NT2/D1 (cell line): ENCODE measurements around the gene SLC41A3.

ENCODE experiments used
- SUZ12 ChIP-seq: IDR thresholded peaks from 2 replicates; pipeline ENCODE4 v1.6.1; 2011; ENCODE audit not compliant: insufficient read length, insufficient read depth; ENCODE audit errors: extremely low read depth
- ZNF274 ChIP-seq: IDR thresholded peaks from 2 replicates; pipeline ENCODE4 v1.6.1; 2011; ENCODE audit warnings: mild to moderate bottlenecking, low read depth, low read length

DNA sequence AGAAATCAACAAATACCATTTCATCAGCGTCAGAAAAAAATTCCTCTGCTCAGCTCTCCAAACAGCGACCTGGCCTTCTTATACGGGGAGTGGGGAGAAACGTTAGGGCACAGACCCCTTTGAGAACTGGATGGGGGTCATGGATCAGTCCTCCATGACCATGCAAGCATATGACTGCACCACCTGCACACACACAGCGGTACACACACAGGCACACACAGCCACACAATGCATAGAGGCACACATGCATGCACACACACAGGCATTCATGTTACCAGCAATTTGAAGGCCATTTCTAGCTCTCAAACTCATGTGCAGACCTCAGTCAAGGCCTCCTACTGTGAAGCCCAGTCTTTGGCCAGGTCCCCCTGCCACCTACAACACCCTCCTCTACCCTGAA is 50.2 kb downstream of the SLC41A3 start:
- TF ChIP-seq SUZ12 (no peak), ZNF274 (no peak)
